GM18502 (cell line): Measurements from ENCODE around the gene CCDC86.

ENCODE experiments used
- ATAC-seq: cut with Tn5 transposase; IDR thresholded peaks from one replicate; pipeline ENCODE4 v1.9.1; 2021; ENCODE audit warnings: mild to moderate bottlenecking; ENCODE audit not compliant: unreplicated experiment, poor library complexity

Gene CCDC86

DNA sequence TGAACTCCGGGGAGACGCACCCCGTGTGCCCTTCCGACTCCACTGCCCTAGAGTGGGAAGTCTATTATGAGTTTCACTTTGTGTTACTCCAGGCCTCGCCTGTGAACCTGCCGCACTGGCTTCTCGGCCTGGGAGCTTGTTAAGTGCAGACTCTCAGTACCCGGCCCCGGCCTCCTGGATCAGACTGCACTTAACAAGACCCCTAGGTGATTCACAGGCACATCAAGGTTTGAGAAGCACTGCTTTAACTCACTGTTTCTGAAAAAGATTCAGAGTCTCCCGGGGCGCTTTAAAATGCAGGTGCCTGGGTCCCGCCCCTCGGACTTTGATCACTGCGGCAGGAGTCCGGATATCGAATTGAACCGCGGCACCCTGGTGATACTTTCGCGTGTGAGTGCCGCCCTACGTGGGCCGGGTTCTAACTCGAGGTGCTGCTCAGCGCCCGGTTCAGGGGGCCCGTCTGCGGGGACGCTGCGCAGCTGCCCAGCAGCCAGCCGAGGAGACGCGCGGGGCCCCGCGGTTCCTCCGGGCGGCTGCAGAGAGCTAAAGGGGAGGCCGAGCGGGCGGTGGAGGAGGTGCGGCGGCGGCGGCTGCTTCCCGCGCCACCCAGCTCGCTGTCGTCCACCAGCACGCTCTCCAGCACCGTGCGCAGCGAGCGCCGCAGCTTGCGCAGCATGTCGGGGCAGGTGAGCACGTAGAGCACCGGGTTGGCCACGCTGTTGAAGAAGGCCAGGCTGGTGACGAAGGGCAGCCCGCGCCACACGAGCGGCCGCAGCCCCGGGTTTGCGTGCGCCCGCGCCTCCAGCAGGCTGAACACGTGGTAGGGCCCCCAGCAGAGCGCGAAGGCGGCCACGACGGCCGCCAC lies 10.4 kb downstream of the CCDC86 start:
- ATAC-seq, result no peak

DNA sequence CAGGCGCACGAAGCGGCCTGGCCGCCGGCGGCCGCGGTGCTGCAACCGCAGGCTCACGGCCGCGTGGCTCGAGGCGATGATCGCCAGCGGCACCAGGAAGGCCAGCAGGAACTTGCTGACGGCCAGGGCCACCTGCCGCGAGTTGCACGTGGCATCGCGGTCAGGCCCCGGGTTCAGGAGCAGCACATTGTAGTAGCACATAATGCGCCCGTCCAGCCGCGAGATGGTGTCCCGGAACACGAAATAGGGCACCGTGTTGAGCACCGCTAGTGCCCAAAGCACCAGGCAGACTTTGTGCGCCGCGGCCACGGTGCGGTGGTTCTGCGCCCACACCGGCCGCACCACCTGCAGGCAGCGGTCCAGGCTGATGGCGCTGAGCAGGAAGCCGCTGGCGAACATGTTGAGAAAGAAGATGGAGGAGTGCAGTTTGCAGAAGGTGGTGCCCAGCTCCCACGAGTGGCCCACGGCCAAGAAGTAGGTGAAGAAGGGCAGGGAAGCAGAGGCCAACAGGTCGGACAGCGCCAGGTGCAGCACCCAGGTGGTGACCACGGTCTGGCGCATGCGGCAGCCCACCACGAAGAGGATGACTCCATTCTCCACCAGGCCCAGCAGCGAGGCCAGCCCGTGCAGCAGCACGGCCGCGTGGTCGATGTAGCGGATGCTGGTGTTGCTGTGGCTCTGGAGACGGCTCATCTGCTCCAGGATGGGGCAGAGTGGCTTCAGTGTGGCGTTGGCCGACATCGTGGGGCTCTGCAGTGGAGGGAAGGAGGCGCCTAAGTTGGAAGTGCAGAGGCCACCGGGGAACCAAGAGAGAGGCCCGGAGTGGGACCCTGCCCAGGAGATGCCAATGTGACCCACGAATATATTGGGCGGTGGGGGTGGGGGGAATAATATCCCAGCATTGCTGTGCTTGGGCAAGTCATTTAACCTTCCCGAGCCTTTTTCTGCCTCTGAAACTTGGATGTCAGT lies 11.4 kb downstream of the CCDC86 start:
- no peak for ATAC-seq

DNA sequence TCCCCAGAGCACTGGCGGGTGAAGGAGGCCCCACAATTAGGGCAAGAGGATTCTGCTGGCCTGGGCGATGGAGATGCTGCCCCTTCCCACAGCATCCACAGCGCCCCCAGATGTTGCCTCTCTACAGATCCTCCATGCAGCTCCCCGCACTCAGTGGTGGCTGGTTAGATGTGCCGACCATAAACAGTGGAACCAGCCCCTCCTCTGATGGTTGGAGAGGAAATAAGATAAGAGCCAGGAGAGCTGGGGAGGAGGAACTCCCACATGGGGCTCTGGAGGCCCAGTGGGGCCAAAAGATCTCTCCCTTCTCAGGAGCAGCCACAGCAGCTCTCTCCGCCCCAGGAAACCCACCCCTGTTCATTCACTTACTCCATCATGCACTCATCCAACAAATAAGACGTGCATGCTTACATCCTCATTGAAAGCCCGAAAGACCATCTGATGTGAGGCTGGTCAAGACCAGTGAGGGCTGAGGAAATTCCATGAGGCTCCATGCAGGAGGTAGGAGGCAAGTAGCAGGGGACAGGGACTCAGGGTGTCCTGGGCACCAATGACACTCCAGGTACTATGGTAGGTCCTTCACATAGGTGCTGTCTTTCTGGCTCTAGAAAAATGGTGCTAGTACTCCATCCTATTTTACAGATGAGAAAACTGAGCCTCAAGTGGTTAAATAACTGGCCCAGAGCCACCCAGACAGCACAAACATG lies 12.4 kb downstream of the CCDC86 start:
- no peak for ATAC-seq

DNA sequence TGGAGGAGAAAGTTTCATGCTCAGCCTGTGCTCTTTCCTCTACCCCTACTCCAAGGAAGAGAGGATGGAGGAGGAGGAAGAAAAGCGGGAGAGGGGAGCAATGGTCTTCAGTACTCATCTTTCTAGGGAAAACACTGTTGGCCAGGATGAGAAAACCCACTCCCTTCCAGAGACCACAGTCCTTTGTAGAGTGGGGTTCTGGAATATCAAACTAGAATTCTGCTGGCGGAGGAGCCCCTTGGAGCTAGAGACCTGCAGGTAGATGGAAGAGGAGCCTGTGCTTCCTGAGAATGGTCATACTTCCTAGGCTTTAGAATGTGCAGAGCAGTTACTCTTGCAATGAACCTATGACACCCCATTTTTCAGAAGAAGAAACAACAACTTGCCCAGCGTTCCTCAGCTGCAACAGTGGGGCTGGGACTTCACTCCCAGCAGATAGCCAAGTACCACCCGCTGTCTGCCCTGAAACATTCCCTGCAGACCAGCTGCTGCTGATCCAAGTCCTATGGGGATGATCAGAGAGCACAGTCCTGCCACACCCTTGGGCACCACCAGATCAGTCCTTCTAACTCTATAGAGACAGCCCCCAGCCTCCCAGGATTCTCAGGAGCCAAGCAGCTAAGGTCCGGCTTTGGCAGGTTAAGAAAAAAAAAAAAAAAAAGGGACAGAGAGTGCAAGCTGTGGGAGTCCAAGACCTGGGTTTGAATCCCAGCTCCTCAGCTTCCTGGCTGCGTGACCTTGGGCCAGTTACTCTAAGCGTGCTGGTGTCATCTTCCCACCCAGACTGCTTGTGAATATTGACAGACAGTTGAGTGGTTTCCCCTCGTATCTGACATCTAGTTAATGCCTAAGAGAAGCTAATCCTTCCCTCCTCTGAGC lies 13.2 kb downstream of the CCDC86 start:
- ATAC-seq, result no peak

DNA sequence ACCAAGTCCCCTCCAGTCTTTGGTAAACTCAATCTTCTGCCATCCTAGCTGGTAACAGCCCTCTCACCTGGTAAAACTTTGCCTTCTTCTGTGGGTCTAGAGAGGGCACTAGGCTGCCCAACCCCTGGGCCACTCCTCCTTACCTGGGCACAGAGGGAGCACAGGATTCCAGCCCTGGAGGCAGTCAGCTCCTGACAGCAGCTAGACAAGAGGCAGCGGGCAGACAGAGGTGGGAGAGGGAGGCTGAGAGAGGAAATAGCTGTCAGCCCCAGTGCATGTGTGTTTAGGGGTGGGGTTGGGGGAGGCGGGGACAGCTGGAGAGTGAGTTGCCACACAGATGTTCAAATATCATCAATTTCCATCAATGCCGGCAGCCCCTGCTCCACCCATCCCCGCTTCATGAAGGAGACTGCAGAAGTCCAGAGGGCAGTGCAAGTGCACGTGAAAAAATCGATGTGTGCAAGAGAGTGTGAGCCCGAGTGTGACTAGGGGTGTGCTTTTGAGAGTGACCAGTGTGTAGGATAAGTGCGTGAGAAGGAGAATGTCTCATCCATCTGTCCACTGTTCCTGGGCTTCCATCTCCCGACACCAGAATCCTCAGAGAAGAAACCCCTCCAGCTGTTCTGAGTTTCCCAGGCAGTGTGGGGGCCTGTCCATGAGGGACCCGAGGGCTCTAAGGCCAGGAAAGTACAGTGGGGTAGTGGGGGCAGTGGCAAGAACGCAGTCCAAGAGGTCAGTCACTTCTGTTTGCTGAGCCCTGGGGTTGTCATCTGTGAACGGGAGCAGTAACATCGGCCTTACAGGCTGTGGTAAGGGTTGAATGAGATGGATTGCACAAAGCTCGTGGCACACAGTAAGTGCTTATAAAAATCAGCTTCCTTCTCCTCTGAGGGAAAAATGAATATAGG lies 14.1 kb downstream of the CCDC86 start, which contains the start of gene PTGDR2:
PTGDR2 (minus strand) TSS at position 225 of the 908 bp plus-strand sequence. CDS start 2,228 bp downstream, outside the sequence.
- ATAC-seq, result no peak

DNA sequence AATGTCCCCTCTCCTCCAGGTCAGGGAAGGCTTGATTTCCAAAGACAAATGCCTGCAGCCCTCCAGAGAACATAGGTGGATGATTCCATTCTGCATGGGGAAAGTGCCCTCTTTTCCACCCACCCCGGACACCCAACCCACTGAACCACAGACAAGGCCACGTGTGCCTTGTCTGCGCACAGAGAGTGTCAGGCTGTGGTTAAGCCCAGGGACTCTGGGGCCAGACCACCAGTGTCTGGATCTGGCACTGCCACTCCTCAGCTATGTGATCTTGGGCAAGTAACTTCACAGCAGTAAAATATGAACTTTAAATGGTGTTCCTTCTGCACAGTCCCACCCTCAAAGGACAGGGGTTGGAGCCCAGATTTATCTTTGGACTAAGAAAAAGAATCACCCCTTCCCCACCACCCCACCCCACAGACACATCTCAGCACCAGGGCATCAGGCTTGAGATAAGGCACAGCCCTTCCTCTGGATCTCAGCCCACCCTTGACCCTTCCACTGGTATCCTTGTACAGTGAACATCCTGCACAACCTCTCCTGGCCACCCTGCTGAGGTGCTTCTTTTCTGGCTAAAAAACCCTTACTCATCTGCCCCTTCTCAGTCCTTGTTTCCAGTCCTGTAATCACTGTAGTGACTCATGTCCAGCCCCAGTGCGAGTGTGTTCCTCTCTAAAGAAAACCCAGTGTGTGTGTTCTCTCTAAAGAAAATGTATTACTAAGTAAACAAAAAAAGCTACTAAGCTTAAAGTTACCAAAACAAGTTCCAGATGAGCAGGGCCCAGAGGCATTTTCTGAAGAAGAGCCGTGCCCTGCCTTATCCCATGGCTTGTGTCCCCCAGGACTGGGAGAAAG lies 15.7 kb downstream of the CCDC86 start:
- no peak for ATAC-seq

DNA sequence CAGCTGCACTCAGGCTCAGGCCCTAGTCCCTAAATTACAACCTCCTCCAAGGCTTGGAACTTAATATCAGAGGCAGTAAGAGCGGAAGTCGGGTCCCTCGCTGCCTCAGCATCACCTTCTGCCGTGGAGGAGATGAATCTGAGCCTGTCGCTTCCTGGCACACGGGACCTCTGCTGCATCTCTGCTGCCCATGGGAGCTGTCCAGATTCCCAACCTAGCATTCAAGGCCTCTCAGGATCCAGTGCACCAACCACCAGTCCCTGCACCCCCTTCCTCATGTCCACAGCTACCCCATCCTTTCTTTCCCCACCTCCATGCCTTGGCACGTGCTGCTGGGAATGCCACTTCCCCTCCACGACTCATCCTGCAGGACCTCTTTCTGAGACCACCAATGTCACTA lies 16.3 kb downstream of the CCDC86 start:
- ATAC-seq, result no peak

DNA sequence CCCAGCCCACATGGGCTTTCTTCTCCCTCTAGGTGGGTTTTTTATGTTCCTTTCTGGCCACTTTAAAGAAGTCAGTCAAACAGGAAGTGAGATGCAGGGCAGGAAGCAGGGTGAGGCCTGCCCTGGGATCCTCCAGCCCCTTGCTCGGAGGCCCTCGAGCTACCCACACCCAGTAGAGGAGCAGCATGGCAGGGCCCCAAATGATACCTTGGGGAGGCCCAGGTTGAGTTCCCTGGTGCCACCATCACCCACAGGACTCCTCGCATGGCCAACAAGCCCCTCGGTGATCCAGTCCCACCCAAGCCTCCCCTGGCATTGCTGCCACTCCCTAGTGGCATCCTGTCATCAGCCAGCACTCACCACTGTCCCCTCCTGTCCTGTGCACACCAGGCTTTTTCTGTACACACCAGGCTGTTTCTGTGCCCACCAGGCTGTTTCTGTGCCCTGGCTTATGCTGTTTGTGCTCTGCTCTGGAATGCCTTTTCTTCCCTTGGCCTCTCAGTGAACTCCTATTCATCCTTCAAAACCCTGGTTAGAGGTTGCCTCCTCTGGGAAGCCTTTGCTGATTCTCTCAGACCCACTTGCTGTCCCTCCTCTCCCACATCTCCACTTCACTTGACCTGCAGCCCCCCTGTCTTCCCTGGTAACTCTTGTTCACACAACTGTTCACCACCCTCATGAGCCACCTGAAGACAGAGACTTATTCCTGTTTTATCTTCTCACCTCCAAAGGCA lies 17.0 kb downstream of the CCDC86 start:
- ATAC-seq, result no peak

DNA sequence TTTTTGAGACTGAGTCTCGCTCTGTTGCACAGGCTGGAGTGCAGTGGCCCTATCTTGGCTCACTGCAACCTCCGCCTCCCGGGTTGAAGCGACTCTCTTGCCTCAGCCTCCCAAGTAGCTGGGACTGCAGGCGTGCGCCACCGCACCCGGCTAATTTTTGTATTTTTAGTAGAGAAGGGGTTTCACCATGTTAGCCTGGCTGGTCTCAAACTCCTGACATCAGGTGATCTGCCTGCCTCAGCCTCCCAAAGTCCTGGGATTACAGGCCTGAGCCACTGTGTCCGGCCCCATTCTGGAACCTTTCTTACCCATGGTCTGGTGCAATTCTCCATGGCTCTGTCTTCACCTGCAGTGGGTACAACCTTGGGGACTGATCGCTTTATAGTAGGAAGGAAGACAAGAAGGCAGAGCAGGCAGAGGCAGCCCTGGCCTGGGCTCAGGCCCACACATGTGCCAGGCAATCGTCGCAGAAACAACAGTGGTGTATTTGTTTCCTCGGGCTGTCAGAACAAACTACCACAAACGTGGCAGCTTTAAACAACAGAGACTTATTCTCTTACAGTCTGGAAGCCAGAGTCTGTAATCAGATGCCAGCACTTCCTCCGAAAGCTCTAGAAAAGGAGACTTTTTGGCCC lies 17.8 kb downstream of the CCDC86 start:
- no peak for ATAC-seq

DNA sequence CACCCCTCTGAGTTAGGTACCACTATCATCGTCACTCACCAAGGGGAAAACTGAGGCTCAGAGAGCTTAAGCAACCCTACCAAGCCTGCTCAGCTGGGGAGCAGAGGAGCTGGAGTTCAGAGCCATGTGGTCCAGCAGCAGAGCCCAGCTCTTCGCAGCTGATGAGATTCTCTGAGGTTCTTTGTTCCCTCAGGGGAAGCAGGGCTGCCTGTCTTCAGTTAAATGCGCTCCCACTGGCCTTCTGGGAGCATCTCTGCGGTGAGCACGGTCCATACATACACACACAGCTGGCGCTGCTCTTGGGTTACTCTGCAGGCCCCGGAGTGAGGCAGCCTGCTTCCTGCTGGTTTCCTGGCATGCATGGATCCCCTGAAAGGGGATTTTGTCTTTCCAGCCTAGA lies 19.0 kb downstream of the CCDC86 start:
- ATAC-seq, result no peak

DNA sequence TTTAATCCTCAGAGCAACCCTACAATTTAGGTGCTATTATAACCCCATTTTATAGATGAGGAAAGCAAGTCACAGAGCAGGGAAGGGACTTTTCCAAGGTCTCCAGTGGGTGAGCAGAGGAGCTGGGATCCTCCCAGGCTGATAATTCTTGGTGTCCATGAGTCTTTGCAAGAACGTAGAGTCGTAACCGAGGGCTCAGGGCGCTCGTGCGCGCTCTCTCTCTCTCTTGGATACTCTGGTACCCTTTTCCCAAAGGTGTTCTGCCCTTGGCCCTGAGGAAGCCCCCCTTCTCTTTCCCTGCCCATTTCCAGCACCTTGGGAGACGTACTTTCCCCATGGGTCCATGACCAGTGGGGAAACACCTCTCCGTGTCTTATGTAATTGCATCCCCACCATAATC lies 20.3 kb downstream of the CCDC86 start:
- no peak for ATAC-seq

DNA sequence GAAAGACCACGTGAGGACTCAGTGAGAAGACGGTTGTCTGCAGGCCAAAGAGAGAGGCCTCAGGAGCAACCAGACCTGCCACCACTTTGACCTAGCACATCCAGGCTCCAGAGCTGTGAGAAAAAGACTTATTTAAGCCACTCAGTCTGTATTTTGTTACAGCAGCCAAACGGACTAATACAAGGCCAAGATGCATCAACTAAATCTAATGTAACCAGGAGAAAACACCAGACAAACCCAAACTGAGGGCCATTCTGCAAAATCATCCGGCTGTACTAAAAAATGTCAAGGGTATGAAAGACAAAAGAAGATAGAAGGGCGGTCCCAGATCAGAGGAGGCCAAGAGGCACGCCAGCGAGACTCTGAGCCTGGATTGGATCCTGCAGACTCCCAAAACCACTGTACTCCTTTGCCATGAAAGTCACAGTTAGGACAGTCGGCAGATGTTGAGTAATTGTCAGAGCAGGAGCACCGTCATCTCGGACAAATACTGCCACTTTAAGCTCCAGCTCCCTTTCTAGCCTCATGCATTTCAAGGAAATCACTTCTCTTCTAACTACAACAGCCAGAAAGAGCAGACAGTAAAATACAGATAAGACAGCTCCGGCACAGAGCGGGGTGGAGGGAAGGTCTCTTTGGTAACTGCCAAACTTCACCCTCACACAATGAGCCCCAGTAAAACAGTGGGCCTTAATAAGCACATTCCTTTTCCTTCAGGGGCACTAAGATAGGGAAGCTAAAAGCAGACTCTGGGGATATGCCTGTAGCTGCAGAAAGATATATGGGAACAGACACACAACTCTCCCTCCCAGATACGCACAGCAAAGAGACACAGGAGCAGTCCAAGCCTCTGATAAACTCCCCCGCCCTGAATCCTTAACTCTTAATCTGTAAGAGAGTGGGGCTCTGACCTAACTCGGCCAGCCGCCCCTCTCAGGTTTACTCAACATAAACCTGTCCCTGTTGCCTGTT lies 21.9 kb downstream of the CCDC86 start:
- no peak for ATAC-seq

DNA sequence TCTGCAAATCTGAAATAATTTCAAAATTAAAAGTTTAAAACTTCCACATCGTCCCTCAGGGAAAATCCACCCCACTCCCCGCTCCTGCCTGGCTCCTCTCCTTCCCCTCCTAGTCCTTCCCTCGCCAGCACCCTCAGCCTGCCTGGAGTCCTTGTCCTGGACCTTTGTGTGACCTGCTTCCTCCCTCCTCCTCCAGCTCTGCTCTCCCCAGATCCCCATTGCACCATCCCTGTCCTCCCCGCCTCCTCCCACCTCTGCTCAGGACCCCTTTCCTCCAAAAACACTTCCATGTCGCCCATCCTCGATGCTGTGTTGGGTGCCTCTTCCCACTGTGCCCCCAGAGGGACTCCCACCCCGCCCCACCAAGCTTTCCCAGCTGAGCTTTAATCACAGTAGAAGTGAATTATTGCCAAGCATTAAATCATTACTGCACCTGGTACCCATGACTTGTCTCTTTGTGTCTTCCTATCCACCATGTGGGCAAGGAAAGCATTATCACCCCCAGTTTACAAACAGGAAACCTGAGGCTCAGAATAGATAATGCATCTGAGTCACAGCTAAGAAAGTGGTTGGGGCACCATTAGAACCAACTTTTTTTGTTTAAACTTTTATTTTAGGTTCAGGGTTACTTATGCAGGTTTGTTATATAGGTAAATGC lies 23.1 kb downstream of the CCDC86 start:
- no peak for ATAC-seq

DNA sequence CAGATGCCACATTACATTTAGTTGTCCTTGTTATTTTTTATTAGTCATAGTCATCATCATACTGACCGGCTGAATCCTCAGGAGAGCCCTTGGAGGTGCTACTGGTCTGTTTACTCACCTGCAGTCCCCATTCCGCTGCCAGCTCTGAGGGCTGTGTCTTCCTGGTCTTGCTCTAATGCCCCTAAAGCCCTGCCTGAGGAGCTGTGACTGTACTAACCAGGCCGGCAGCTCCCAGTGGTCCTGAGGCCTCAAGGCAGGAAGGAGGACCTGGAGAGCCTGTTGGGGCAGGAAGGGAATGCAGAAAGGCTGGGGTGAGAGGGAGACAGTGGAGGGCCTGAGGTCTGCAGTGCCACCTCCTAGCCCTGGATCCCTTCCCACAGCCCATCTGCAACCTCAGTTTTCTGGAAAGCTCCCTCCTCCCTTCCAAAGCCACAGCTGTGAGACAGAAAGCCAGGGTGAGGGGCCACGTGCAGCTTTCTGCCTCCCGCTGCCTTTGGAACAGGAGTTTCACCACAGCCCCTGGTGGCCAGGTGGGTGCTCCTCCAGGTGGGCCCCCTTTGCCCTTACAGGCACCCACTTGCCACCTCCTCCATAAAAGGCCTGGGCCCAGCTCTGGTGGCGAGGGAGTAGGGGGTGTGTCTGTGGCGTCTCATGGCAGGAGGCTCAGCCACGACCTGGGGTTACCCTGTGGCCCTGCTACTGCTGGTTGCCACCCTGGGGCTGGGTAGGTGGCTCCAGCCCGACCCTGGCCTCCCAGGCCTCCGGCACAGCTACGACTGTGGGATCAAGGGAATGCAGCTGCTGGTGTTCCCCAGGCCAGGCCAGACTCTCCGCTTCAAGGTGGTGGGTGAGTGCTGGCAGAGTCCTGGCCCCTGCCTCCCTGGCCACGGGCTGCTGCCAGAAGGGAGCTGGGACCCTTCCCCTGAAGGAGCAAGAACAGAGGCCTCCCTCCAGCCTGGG lies 25.3 kb downstream of the CCDC86 start, which contains the start of gene ZP1:
ZP1 (plus strand) TSS at position 632 of the 960 bp plus-strand sequence; CDS start at position 652, 20 bp downstream.
- ATAC-seq, result no peak
